Measurements from ENCODE around the gene CASK.

DNA sequence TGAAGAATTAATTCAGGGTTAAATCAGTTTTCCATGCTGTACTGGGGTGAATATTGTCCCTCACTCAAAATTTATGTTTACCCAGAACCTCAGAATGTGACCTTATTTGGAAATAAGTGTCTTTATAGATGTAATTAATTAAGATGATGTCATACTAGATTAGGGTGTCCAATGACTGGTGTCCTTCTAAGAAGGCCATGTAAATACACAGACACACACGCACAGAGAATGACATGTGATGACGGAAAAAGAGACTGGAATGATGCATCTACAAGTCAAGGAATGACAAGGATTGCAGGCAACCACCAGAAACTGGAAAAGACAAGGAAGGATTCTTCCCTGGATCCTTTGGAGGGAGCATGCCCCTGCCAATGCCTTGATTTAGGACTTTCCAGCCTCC lies 319.2 kb downstream of the CASK start:
- TF ChIP-seq, protein P1, sequence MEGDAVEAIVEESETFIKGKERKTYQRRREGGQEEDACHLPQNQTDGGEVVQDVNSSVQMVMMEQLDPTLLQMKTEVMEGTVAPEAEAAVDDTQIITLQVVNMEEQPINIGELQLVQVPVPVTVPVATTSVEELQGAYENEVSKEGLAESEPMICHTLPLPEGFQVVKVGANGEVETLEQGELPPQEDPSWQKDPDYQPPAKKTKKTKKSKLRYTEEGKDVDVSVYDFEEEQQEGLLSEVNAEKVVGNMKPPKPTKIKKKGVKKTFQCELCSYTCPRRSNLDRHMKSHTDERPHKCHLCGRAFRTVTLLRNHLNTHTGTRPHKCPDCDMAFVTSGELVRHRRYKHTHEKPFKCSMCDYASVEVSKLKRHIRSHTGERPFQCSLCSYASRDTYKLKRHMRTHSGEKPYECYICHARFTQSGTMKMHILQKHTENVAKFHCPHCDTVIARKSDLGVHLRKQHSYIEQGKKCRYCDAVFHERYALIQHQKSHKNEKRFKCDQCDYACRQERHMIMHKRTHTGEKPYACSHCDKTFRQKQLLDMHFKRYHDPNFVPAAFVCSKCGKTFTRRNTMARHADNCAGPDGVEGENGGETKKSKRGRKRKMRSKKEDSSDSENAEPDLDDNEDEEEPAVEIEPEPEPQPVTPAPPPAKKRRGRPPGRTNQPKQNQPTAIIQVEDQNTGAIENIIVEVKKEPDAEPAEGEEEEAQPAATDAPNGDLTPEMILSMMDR (IDR thresholded peaks at IDR 0.05; ENCODE audit: low read depth, low read length, poor library complexity, severe bottlenecking) = no peak
- TF ChIP-seq EZH2phosphoT487 (IDR thresholded peaks at IDR 0.05; ENCODE audit: borderline replicate concordance, low read length) = no peak
